ENCODE measurements around the gene CA9.
"Not testable (repeated sequence)": the region's sequence is repeated elsewhere in the genome, so short reads cannot be mapped to it uniquely, and the experiment has no call there.

- TF ChIP-seq, protein P1, sequence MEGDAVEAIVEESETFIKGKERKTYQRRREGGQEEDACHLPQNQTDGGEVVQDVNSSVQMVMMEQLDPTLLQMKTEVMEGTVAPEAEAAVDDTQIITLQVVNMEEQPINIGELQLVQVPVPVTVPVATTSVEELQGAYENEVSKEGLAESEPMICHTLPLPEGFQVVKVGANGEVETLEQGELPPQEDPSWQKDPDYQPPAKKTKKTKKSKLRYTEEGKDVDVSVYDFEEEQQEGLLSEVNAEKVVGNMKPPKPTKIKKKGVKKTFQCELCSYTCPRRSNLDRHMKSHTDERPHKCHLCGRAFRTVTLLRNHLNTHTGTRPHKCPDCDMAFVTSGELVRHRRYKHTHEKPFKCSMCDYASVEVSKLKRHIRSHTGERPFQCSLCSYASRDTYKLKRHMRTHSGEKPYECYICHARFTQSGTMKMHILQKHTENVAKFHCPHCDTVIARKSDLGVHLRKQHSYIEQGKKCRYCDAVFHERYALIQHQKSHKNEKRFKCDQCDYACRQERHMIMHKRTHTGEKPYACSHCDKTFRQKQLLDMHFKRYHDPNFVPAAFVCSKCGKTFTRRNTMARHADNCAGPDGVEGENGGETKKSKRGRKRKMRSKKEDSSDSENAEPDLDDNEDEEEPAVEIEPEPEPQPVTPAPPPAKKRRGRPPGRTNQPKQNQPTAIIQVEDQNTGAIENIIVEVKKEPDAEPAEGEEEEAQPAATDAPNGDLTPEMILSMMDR (IDR thresholded peaks at IDR 0.05; ENCODE audit: poor library complexity): not testable (repeated sequence)
- not testable (repeated sequence) for TF ChIP-seq EZH2phosphoT487 (IDR thresholded peaks at IDR 0.05; ENCODE audit: low read depth, severe bottlenecking, unreplicated experiment); EZH2 (IDR thresholded peaks at IDR 0.05; ENCODE audit: borderline replicate concordance)
These were observed 36.9 kb upstream of the CA9 start for GRCh38 chr9:35636877-35637246.
